HL-60/S4 (cell line): ENCODE results near the gene SGCE.
"Not testable (repeated sequence)": the region's sequence is repeated elsewhere in the genome, so short reads cannot be mapped to it uniquely, and the experiment has no call there.

Experiments used
- in situ Hi-C: fragments of 300-500 bp; cut with MboI; formaldehyde crosslinking; loops from 2 replicates; pipeline ENCODE4 v1.14.3; 2022; ENCODE audit warnings: low sequenced_read_pairs

Gene SGCE

GRCh38 chr7:94655848-94656657, at the start of gene SGCE:
Gene SGCE (minus strand): TSS chr7:94656133. CDS start chr7:94656098, 35 bp downstream.
- in situ Hi-C loops: no loop called here

- in situ Hi-C loops: not testable (repeated sequence)
Observed at GRCh38 chr7:94705155-94706021, 49.5 kb upstream of the SGCE start.

- in situ Hi-C loops: no loop called here
Observed at GRCh38 chr7:94701555-94701973, 45.6 kb upstream of the SGCE start.

- in situ Hi-C loops: no loop called here
Observed at GRCh38 chr7:94700926-94701554, 45.1 kb upstream of the SGCE start.

- in situ Hi-C loops: no loop called here
Observed at GRCh38 chr7:94698275-94698674, 42.3 kb upstream of the SGCE start.

- in situ Hi-C loops: no loop called here
Observed at GRCh38 chr7:94697035-94697974, 41.4 kb upstream of the SGCE start.

GRCh38 chr7:94687810-94688209, 31.9 kb upstream of the SGCE start:
- in situ Hi-C loops: no loop called here

GRCh38 chr7:94687076-94687475, 31.1 kb upstream of the SGCE start:
- in situ Hi-C loops: no loop called here

- in situ Hi-C loops: no loop called here
Observed at GRCh38 chr7:94683066-94683465, 27.1 kb upstream of the SGCE start.

GRCh38 chr7:94679358-94679757, 23.4 kb upstream of the SGCE start:
- in situ Hi-C loops: no loop called here

- in situ Hi-C loops: no loop called here
Observed at GRCh38 chr7:94676431-94676830, 20.5 kb upstream of the SGCE start.

- in situ Hi-C loops: no loop called here
Observed at GRCh38 chr7:94675356-94675755, 19.4 kb upstream of the SGCE start.

- in situ Hi-C loops: no loop called here
Observed at GRCh38 chr7:94671444-94672235, 15.7 kb upstream of the SGCE start.

GRCh38 chr7:94669773-94670495, 14.0 kb upstream of the SGCE start:
- in situ Hi-C loops: no loop called here

- in situ Hi-C loops: no loop called here
Observed at GRCh38 chr7:94666879-94667587, 11.1 kb upstream of the SGCE start.

GRCh38 chr7:94665426-94665825, 9.5 kb upstream of the SGCE start:
- in situ Hi-C loops: no loop called here

- in situ Hi-C loops: no loop called here
Observed at GRCh38 chr7:94664023-94664422, 8.1 kb upstream of the SGCE start.

- in situ Hi-C loops: no loop called here
Observed at GRCh38 chr7:94662548-94662947, 6.6 kb upstream of the SGCE start.
